HG03439 (cell line): ENCODE results near the gene NUDC.
"Not testable (repeated sequence)": the region's sequence is repeated elsewhere in the genome, so short reads cannot be mapped to it uniquely, and the experiment has no call there.

Source experiments
- ATAC-seq: cut with Tn5 transposase; IDR thresholded peaks from one replicate; pipeline ENCODE4 v1.9.1; 2021; ENCODE audit warnings: mild to moderate bottlenecking, moderate library complexity; ENCODE audit not compliant: unreplicated experiment

Gene NUDC

GRCh38 chr1:26981146-26981846, 59.8 kb downstream of the NUDC start:
- no peak for ATAC-seq

DNA sequence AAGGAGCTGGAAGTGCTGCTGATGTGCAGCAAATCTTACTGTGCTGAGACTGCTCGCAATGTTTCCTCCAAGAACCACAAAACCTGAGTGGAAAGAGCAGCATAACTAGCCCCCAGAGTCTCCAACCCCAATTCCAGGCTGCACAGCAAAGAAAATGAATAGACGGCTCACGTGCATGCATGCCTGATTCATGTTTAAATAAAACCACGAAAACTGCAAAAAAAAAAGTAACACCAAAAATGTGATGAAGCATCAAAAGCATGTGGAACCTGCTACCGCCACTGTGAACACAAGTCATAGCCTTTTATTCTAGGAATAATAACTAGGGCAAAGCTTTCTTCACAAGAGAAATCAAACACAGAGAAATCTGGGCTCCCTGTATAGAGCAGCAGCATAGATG, 62.3 kb downstream of the NUDC start:
- no peak for ATAC-seq

- no peak for ATAC-seq
Observed at GRCh38 chr1:26984291-26984690, 62.7 kb downstream of the NUDC start.

DNA sequence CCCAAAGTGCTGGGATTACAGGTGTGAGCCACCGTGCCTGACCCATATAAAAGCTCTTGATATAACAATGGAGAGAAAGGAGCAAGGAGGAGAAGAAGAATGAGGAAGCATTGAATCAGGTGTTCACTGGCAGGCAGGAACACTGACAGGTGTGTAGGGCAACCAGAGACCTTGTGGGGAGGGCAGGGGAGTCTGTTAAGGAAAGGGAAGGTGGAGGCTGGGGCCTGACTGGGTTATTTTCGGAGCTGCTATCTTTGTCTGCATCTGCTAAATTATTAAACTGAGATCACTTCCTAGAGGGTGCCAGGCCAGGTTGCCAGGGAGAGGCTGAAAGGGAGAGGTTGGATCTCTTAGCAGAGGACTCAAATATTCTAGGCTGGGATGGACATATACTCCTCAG, 65.1 kb downstream of the NUDC start:
- ATAC-seq = no peak

DNA sequence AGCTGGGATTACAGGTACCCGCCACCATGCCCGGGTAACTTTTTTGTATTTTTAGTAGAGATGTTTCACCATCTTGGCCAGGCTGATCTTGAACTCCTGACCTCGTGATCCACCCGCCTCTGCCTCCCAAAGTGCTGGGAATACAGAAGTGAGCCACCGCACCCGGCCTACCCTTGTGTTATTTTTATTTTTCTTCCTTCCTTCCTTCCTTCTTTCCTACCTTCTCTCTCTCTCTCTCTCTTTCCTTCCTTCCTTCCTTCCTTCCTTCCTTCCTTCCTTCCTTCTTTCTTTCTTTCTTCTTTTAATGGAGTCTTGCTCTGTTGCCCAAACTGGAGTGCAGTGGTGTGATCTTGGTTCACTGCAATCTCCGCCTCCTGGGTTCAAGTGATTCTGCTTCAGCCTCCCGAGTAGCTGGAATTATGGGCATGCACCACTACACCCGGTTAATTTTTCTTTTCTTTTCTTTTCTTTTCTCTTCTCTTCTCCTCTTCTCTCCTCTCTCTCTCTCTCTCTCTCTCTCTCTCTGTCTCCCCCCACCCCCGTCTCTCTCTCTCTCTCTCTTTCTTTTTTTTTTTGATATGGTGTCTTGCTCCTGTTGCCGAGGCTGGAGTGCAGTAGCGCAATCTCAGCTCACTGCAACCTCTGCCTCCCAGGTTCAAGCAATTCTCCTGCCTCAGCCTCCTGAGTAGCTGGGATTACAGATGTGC, 68.0 kb downstream of the NUDC start:
- not testable (repeated sequence) for ATAC-seq

DNA sequence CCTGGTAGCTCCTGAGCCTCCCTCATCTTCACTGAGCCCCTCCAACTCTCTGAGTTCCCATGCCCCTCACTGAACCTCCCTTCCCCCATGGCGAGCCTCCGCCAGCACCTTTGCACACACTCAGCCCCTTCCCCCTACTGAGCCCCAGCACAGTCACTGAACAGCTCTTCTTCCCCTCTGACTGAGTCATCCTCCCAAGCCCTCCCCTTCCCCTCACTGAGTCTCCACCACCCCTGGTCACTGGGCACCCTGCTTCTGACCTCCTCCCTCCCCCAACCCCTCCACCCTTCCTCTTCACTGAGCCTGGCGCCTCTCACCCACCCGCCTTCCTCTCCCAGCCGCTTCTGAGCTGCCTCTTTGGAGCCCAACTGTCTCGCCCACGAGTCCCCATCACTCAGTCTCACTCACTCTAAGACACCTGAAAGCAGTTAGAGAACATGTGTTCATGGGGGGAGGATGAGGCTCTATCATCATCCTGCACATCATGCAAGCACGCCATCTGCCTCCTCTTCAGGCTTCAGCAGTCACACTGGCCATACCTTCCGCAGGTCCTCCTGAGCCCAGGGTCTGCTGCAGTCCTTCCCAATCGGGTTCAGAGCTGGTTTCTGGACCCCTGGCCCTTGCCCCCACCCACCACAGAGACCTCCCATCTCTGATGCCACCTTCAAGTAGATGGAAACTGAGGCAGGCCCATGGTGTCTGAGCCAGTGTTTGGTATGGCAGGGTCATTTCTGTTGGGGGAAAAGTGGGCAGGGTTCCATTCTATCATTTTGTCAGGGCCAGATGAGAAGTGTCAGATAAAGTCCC, 70.0 kb downstream of the NUDC start:
- ATAC-seq = no peak

DNA sequence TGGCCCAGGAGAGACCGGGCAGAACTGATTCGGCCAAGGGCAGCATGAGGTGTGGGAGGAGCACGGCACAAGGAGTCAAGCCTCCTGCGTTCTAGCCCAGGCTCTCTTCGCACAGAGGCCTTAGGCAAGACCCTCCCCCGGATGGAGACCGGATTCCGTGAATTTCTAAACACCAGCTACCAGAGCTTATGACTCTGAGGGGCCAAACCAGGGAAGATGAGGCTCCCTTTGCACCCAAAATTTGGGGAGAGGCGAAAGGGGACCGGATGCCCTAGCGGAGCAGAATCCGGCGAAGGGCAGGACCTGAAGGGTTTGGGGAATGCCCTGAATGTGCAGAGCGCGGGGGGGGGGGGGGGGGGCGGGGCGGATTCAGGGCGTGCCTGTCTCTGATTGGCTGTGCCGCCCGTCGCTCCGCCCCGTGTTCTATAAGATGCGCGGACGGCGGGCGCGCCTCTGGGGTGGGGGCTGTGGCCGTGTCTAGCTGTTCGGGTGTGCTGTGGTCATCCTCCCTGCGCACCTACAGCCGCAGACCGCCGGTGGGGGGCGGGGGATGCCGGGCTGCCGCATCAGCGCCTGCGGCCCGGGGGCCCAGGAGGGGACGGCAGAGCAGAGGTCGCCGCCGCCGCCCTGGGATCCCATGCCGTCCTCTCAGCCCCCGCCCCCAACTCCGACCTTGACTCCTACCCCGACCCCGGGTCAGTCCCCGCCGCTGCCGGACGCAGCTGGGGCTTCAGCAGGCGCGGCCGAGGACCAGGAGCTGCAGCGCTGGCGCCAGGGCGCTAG, 71.9 kb downstream of the NUDC start, which contains the start of gene TRNP1:
Gene TRNP1, plus strand, starts transcription at position 456 of the 783 bp plus-strand sequence. Its CDS starts 95 bp downstream, at position 551.
- ATAC-seq = no peak

- ATAC-seq = no peak
Observed at GRCh38 chr1:26994020-26994786, 72.7 kb downstream of the NUDC start.

DNA sequence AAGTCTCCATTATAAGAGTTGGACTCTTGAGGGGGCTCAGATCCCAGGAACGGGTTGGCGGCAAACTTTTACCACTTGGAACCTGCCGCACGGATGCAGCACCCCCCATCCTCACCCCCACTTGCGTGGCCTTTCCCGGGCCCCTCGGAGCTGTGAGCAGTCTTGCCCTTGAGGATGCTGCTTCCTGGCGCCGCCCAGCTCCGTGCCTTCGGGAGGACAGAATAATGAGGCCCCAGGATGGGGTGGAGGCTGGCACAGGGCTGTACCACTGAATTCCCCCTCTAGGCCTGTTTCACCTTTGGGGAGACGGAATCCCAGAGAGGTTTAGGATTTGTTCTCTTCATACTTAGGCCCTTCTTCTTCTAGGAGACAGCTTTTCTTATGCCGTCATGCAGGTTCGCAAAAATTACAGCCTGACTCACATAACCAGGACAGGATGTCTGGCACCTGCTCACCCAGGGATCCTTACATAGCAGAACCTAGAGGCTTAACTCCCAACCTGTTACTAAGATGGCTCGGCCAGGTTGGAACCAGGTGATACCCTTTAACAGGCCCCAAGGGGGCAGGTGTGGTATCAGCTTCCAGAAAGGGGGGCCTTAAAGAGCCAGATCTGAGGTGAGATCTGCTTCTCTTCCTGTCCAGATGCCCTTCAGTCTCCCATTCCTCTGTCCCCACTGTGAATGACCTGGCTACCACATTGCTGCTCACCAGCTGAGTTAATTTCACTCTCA, 73.4 kb downstream of the NUDC start:
- no peak for ATAC-seq

GRCh38 chr1:26996024-26996423, 74.5 kb downstream of the NUDC start:
- no peak for ATAC-seq
